GM12878 (cell line): ENCODE measurements around the gene CAPN3. TPM values are rescaled to one million over a fixed set of nuclear protein-coding genes. Genes with fewer than 3 reads are reported as not detected.

Source experiments
- ATAC-seq: fragments of 200-7000 bp; cut with Tn5 transposase; 3 replicates; pipeline ENCODE4 v1.9.1; 2020; ENCODE audit warnings: mild to moderate bottlenecking, moderate library complexity
- BruUV-seq: library from RNA; stranded (reverse); fragments of 400-500 nt; replicated peaks from 2 replicates; lab custom pipeline; 2021; lab: Mats Ljungman, UMichigan
- CTCF ChIA-PET: fragments of 300-600 bp; sonication (Branson Sonifier 250); formaldehyde crosslinking; extraction: SDS; loops from one replicate; lab custom pipeline; 2021; ENCODE audit warnings: inconsistent platforms; lab: Yijun Ruan, JAX
- POLR2A ChIA-PET: fragments of 350-600 bp; formaldehyde crosslinking; extraction: SDS; loops from one replicate; lab custom pipeline; 2021; ENCODE audit warnings: inconsistent platforms; lab: Charles Lee
- RAD21 ChIA-PET: fragments of 300-600 bp; sonication (Branson Sonifier 250); formaldehyde crosslinking; loops from one replicate; lab custom pipeline; 2023; ENCODE audit warnings: antibody characterized with exemption; ENCODE audit not compliant: unreplicated experiment; lab: Charles Lee
- SMC1A ChIA-PET: fragments of 300-600 bp; sonication (Branson Sonifier 250); formaldehyde crosslinking; loops from one replicate; lab custom pipeline; 2023; ENCODE audit not compliant: unreplicated experiment, uncharacterized antibody; lab: Charles Lee
- DNase-seq: peaks from one replicate; pipeline ENCODE4 v3.0.0-alpha.2; 2011; ENCODE audit warnings: low read depth, low spot score
- FAIRE-seq: peaks from 3 replicates; lab custom pipeline; 2011; peaks lifted over from hg19 to GRCh38; lab: Jason Lieb, UNC
- H2AFZ ChIP-seq: 2 replicates; pipeline ENCODE4 v1.6.0; 2011; ENCODE audit warnings: low read depth, low read length, control low read depth; ENCODE audit not compliant: control insufficient read depth
- H3K27ac ChIP-seq: 2 replicates; pipeline ENCODE4 v1.5.1; 2011; ENCODE audit warnings: control low read depth; ENCODE audit not compliant: control insufficient read depth, insufficient read depth
- H3K27me3 ChIP-seq, 2 experiments: replicated peaks in 1 of 2; 2 replicates each; pipeline versions ENCODE4 v1.6.0 to v1.6.1; 2011; ENCODE audit warnings: low read length in 1 of 2; ENCODE audit not compliant: control insufficient read depth in 2 of 2, insufficient read depth in 2 of 2
- H3K36me3 ChIP-seq, 2 experiments: 2 replicates each; pipeline ENCODE4 v1.5.1; 2011; ENCODE audit warnings: low read length in 1 of 2; ENCODE audit not compliant: control insufficient read depth in 2 of 2, insufficient read depth in 2 of 2
- H3K4me1 ChIP-seq: 2 replicates; pipeline ENCODE4 v1.6.1; 2011; ENCODE audit warnings: mild to moderate bottlenecking, low read length, moderate library complexity, mixed read lengths; ENCODE audit not compliant: control insufficient read depth, insufficient read depth
- H3K4me2 ChIP-seq: 2 replicates; pipeline ENCODE4 v1.6.0; 2011; ENCODE audit warnings: control low read depth; ENCODE audit not compliant: control insufficient read depth, insufficient read depth
- H3K4me3 ChIP-seq: fragments of 200-600 bp; sonication (generic); 2 replicates; pipeline ENCODE4 v1.5.1; 2016
- H3K79me2 ChIP-seq: 2 replicates; pipeline ENCODE4 v1.6.0; 2011; ENCODE audit warnings: low read length; ENCODE audit not compliant: control insufficient read depth, insufficient read depth
- H3K9ac ChIP-seq: 2 replicates; pipeline ENCODE4 v1.8.0; 2011; ENCODE audit warnings: low read length, control low read depth, mixed read lengths; ENCODE audit not compliant: control insufficient read depth, insufficient read depth
- H3K9me3 ChIP-seq: replicated peaks from 3 replicates; pipeline ENCODE4 v1.5.1; 2011; ENCODE audit warnings: mild to moderate bottlenecking, low read length; ENCODE audit not compliant: control insufficient read depth, insufficient read depth
- H4K20me1 ChIP-seq: 2 replicates; pipeline ENCODE4 v1.6.0; 2011; ENCODE audit not compliant: control insufficient read depth, insufficient read depth
- CHD2 ChIP-seq: IDR thresholded peaks from 2 replicates; pipeline ENCODE4 v1.6.1; 2011; ENCODE audit warnings: low read depth, low read length, improper control_type of control experiment, borderline replicate concordance
- HCFC1 ChIP-seq: fragments of 150-350 bp; IDR thresholded peaks from 2 replicates; pipeline ENCODE4 v1.6.1; 2014; ENCODE audit warnings: low read length
- HDAC6 ChIP-seq: fragments of 200-600 bp; sonication (generic); IDR thresholded peaks from one replicate; pipeline ENCODE4 v1.8.0; 2017; ENCODE audit warnings: antibody characterized with exemption; ENCODE audit not compliant: unreplicated experiment
- MYB ChIP-seq: fragments of 150-350 bp; IDR thresholded peaks from 2 replicates; pipeline ENCODE4 v1.6.1; 2014; ENCODE audit warnings: mild to moderate bottlenecking, low read depth, low read length, borderline replicate concordance
- PKNOX1 ChIP-seq: fragments of 450-650 bp; IDR thresholded peaks from 2 replicates; pipeline ENCODE4 v1.6.1; 2016; ENCODE audit warnings: mild to moderate bottlenecking
- REST ChIP-seq: IDR thresholded peaks from 2 replicates; pipeline ENCODE4 v1.6.1; 2012; ENCODE audit warnings: mild to moderate bottlenecking, low read depth, low read length
- TCF3 ChIP-seq: IDR thresholded peaks from 2 replicates; pipeline ENCODE4 v1.6.1; 2012; ENCODE audit warnings: low read depth, mild to moderate bottlenecking, low read length, borderline replicate concordance; ENCODE audit not compliant: insufficient read depth
- WGBS: methylation state at CpG from one replicate; pipeline ENCODE4 v1.1.6; 2016; ENCODE audit warnings: low lambda C conversion rate; ENCODE audit not compliant: insufficient replicate concordance, insufficient coverage; ENCODE audit errors: missing lambda C conversion rate; 5-methylcytosine and 5-hydroxymethylcytosine counted together
- in situ Hi-C: fragments of 300-500 bp; cut with MboI; formaldehyde crosslinking; loops from 9 replicates; pipeline ENCODE4 v1.14.3; 2018; ENCODE audit warnings: mixed read lengths
- intact Hi-C: fragments of 100-400 bp; cut with micrococcal nuclease; formaldehyde crosslinking; loops from one replicate; pipeline ENCODE4 v1.14.2; 2022; ENCODE audit not compliant: unreplicated experiment
- polyA plus RNA-seq, 11 experiments: library from polyadenylated mRNA; depleted of rRNA in 4 of 11; unstranded in 6 of 11; stranded (reverse) in 5 of 11; fragments of >200 nt; fragmentation: Nextera tagmentation in 4 of 11; fragmentation: Illumina TruSeq in 1 of 11; extraction: Ambion mirVana in 4 of 11; extraction: Trizol in 1 of 11; gene quantifications; 1 replicate in 1 of 11; 2 replicates in 10 of 11; pipeline versions ENCODE4 v1.2.1 to v1.2.3, GENCODE V29; 2011 to 2016; ENCODE audit warnings: inconsistent platforms in 2 of 11, missing spikeins in 2 of 11, low read depth in 1 of 11
- total RNA-seq, 4 experiments: library from RNA; depleted of rRNA in 3 of 4; stranded (reverse); fragments of >200 nt in 3 of 4; fragmentation: Illumina TruSeq in 1 of 4; extraction: Trizol in 1 of 4; gene quantifications; 2 replicates each; pipeline versions ENCODE4 v1.2.1 to v1.2.3, GENCODE V29; 2013 to 2021

The CAPN3 gene
- total and polyA plus RNA-seq, 10 of the 15 experiments (the other 5 are each of a cell fraction or from before 2014, with no cell fraction given) = 1.1 to 3.8 (median 2.4) TPM

GRCh38 chr15:42324308-42324707, 35.0 kb upstream of the CAPN3 start (continued):
- TF ChIP-seq REST = no peak
- TF ChIP-seq HCFC1 = no peak
- TF ChIP-seq HDAC6 = no peak

- H3K4me1 ChIP-seq = no peaks in the 10 kb centered on the region
- TF ChIP-seq MYB (no peak), TCF3 (no peak), PKNOX1 (no peak), CHD2 (no peak)
- TF ChIP-seq, all 136 proteins: peak for 0
- in situ Hi-C loops = no loop called here
- intact Hi-C loops = no loop called here
- POLR2A ChIA-PET = no interaction called here
- DNase-seq (no peak), ATAC-seq (no peak), FAIRE-seq (no peak)
- SMC1A ChIA-PET = interaction anchor here (0.7 kb wide), 1 partner anchor 39 kb away, joined by 3 read pairs; no protein-coding TSS in a partner anchor
- Histone ChIP-seq H3K36me3 (peaks cover 2 to 12% of the 10 kb centered on the region in 2 experiments; a peak in 2 of 4 replicates), H3K27me3 (no peaks in the 10 kb centered on the region), H3K4me3 (no peak overlapping the region), H4K20me1 (no peaks in the 10 kb centered on the region), H2AFZ (no peak overlapping the region), H3K9ac (no peak overlapping the region), H3K4me2 (no peak overlapping the region), H3K79me2 (no peaks in the 10 kb centered on the region), H3K27ac (no peak overlapping the region), H3K9me3 (no peaks in the 10 kb centered on the region)
- 97% methylated on average over 2 of the region's 2 CpGs for WGBS
- CTCF ChIA-PET = interaction anchor here (1.0 to 1.1 kb wide), 2 partner anchors 15 to 189 kb away, joined by 3 to 4 read pairs; no protein-coding TSS in a partner anchor
- RAD21 ChIA-PET = interaction anchor here (0.5 kb wide), 1 partner anchor 1507 kb away, joined by 3 read pairs; no protein-coding TSS in a partner anchor
- BruUV-seq = no TSS peak
Measured at GRCh38 chr15:42329161-42329560, 30.1 kb upstream of the CAPN3 start.
